ENCODE results near the gene PGK1. TPM values are rescaled to one million over a fixed set of nuclear protein-coding genes. Genes with fewer than 3 reads are reported as not detected.

Gene PGK1
- total RNA-seq, 1 experiment from 2014 or later: 391 TPM

- no TSS peak for BruUV-seq (replicated peaks)
- Histone ChIP-seq H3K9me3 (no peaks in the 10 kb centered on the region), H3K36me3 (ENCODE audit: control insufficient read depth, insufficient read depth, low read length) (peaks cover 3% of the 10 kb centered on the region; the same call in 1 of the 2 replicates), H3K4me3 (ENCODE audit: low read depth, low read length) (no peak overlapping the region), H3K27me3 (replicated peaks; ENCODE audit: control insufficient read depth, insufficient read depth, low read length) (no peaks in the 10 kb centered on the region), H3K4me1 (no peaks in the 10 kb centered on the region)
- Mint-ChIP-seq H3K27me3 (ENCODE audit: insufficient read depth, unreplicated experiment) (no peaks in the 10 kb centered on the region), H3K4me1 (ENCODE audit: low read depth, unreplicated experiment) (no peaks in the 10 kb centered on the region), H3K36me3 (ENCODE audit: insufficient read depth, unreplicated experiment) (peaks cover 87% of the 10 kb centered on the region), H3K9me3 (ENCODE audit: unreplicated experiment) (no peaks in the 10 kb centered on the region), H3K27ac (ENCODE audit: unreplicated experiment) (no peak overlapping the region), H3K4me3 (ENCODE audit: unreplicated experiment) (no peak overlapping the region)
- no peak for DNase-seq
- intact Hi-C loops (cut with micrococcal nuclease; ENCODE audit: unreplicated experiment): no loop called here
- no peak for TF ChIP-seq CTCF (IDR thresholded peaks at IDR 0.05; ENCODE audit: insufficient read depth in 1 of 2, low read depth in 1 of 2, low read length in 1 of 2, severe bottlenecking in 1 of 2, unreplicated experiment in 1 of 2)
- POLR2A ChIA-PET: no interaction called here
- CTCF ChIA-PET: no interaction called here
Observed at GRCh38 chrX:78116766-78117165, 12.7 kb downstream of the PGK1 start.

GRCh38 chrX:78118628-78119027 is 14.6 kb downstream of the PGK1 start:
- no peaks in the 10 kb centered on the region for H3K27me3 Mint-ChIP-seq (ENCODE audit: insufficient read depth, unreplicated experiment)
- POLR2A ChIA-PET: interaction anchor here (0.8 kb wide), 1 partner anchor 14 kb away, joined by 4 read pairs; no protein-coding TSS in a partner anchor
- H3K4me1 Mint-ChIP-seq (ENCODE audit: low read depth, unreplicated experiment): no peaks in the 10 kb centered on the region
- H3K4me3 Mint-ChIP-seq (ENCODE audit: unreplicated experiment): no peak overlapping the region
- H3K9me3 Mint-ChIP-seq (ENCODE audit: unreplicated experiment): no peaks in the 10 kb centered on the region
- CTCF ChIA-PET: no interaction called here
- Histone ChIP-seq H3K4me1 (no peaks in the 10 kb centered on the region), H3K27me3 (replicated peaks; ENCODE audit: control insufficient read depth, insufficient read depth, low read length) (no peaks in the 10 kb centered on the region), H3K9me3 (no peaks in the 10 kb centered on the region), H3K36me3 (ENCODE audit: control insufficient read depth, insufficient read depth, low read length) (peaks cover 2% of the 10 kb centered on the region; the same call in 1 of the 2 replicates), H3K4me3 (ENCODE audit: low read depth, low read length) (no peak overlapping the region)
- intact Hi-C loops (cut with micrococcal nuclease; ENCODE audit: unreplicated experiment): no loop called here
- H3K36me3 Mint-ChIP-seq (ENCODE audit: insufficient read depth, unreplicated experiment): peaks cover 88% of the 10 kb centered on the region
- H3K27ac Mint-ChIP-seq (ENCODE audit: unreplicated experiment): no peak overlapping the region
- no peak for DNase-seq
- TF ChIP-seq CTCF (IDR thresholded peaks at IDR 0.05; ENCODE audit: insufficient read depth in 1 of 2, low read depth in 1 of 2, low read length in 1 of 2, severe bottlenecking in 1 of 2, unreplicated experiment in 1 of 2): no peak
- BruUV-seq (replicated peaks): no TSS peak

GRCh38 chrX:78119521-78120227 is 15.6 kb downstream of the PGK1 start:
- TF ChIP-seq CTCF (IDR thresholded peaks at IDR 0.05; ENCODE audit: insufficient read depth in 1 of 2, low read depth in 1 of 2, low read length in 1 of 2, severe bottlenecking in 1 of 2, unreplicated experiment in 1 of 2): peak; percentile 32 to 38
- Histone ChIP-seq H3K4me3 (ENCODE audit: low read depth, low read length) (no peak overlapping the region), H3K4me1 (no peaks in the 10 kb centered on the region), H3K9me3 (no peaks in the 10 kb centered on the region), H3K36me3 (ENCODE audit: control insufficient read depth, insufficient read depth, low read length) (0 out of 2 replicates have a peak, but pooled peaks cover 1% of the 10 kb centered on the region), H3K27me3 (replicated peaks; ENCODE audit: control insufficient read depth, insufficient read depth, low read length) (no peaks in the 10 kb centered on the region)
- Mint-ChIP-seq H3K27ac (ENCODE audit: unreplicated experiment) (no peak overlapping the region), H3K9me3 (ENCODE audit: unreplicated experiment) (no peaks in the 10 kb centered on the region), H3K36me3 (ENCODE audit: insufficient read depth, unreplicated experiment) (peaks cover 90% of the 10 kb centered on the region), H3K4me3 (ENCODE audit: unreplicated experiment) (no peak overlapping the region), H3K4me1 (ENCODE audit: low read depth, unreplicated experiment) (no peaks in the 10 kb centered on the region), H3K27me3 (ENCODE audit: insufficient read depth, unreplicated experiment) (no peaks in the 10 kb centered on the region)
- ChIA-PET POLR2A (no interaction called here), CTCF (no interaction called here)
- no TSS peak for BruUV-seq (replicated peaks)
- intact Hi-C loops (cut with micrococcal nuclease; ENCODE audit: unreplicated experiment): no loop called here
- DNase-seq: no peak
